GM19035 (cell line): ENCODE data around the gene ADGRV1.
"Not testable (repeated sequence)": the region's sequence is repeated elsewhere in the genome, so short reads cannot be mapped to it uniquely, and the experiment has no call there.

ENCODE experiments used
- ATAC-seq: cut with Tn5 transposase; IDR thresholded peaks from one replicate; pipeline ENCODE4 v1.9.1; 2021; ENCODE audit not compliant: unreplicated experiment

Gene ADGRV1

DNA sequence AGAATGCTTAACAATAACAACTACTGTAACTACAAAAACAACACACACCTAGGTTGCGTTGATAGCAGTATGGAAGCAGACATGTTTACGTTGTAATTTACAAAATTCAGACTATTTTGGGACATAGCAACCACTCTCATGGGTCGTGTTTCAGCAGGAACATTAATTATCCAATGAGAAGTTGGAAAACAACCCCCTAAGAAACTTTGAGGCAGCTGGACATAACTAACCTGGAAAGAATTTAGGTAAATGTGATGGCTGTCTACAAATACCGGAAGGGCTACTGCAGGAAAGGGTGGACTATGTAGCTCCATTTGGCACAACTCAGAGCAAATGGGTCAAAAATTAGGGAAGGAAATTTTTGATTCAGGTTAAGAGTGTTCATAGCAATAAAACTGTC lies 409.3 kb downstream of the ADGRV1 start:
- ATAC-seq: no peak

DNA sequence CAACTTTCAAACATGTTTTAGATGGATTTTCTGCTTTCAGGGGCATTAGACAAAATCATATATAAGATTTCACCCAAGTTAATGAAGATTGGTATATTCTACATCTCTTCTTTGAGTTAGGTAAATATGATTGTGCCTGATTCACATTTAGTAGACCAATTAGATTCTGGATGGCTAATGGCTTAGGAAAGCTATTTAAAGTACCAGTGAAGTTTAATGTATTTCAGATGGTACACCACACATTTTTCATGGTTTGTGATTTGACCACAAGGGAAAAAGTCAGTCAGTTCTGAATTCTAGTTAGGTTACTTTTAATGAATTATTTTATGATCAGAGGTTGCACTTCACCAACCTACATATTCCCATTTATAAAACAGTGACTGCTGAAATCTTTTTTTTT lies 409.7 kb downstream of the ADGRV1 start:
- no peak for ATAC-seq

DNA sequence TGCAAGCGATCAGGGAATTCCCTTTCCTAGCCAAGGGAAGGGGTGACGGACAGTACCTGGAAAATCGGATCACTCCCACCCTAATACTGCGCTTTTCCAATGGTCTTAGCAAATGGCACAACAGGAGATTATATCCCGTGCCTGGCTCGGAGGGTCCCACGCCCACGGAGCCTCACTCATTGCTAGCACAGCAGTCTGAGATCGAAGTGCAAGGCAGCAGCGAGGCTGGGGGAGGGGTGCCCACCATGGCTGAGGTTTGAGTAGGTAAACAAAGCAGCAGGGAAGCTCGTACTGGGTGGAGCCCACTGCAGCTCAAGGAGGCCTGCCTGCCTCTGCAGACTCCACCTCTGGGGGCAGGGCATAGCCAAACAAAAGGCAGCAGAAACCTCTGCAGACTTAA lies 411.3 kb downstream of the ADGRV1 start:
- not testable (repeated sequence) for ATAC-seq

DNA sequence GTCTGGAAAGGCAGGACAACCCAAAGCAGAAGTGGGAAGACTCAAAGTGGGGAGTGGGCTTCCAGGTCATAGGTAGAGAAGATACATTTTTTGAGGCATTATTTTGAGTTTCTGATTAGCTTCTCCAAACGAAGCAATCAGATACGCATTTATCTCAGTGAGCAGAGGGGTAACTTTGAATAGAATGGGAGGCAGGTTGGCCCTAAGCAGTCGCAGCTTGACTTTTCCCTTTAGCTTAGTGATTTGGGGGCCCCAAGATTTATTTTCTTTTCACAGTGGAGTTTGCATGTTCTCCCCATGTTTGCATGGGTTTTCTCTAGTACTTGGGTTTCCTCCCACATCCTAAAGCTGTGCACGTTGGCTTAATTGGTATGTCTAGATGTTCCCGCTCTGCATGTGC lies 422.6 kb downstream of the ADGRV1 start:
- no peak for ATAC-seq

DNA sequence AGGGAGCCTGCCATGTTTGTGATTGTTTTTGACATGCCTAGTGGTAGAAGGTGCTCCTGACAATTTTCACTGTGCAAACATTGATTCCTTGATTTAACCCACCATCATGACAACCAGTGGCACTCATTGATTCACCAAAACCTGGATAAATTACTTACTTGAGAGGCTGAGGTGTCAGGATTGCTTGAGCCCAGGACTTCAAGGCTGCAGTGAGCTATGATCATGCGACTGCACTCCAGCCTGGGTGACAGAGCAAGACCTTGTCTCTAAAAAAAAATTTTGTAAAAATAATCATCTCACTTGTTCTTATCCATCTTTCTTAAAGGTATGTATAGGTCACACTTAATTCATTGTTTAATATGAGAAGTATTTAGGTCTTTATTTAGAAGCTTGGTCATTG lies 423.2 kb downstream of the ADGRV1 start:
- ATAC-seq: no peak

DNA sequence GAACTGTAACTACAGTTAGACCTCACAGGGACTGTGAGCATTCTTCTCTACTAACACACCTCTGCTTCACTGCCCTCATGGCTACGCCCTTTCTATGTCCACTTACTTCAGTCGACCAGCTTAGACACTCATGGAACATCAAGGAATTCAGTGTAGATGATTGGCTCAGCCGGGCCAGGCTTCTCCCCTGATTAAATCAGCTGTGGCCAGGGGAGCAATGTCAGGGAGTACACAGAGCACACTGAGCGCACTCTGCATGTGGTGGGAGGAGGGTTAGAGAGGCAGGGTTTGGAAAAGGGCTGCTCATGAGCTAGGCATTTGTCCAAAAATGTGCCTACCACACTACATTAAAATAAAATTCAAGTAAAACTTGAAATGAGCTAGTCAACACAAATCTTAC lies 424.0 kb downstream of the ADGRV1 start:
- ATAC-seq: no peak

DNA sequence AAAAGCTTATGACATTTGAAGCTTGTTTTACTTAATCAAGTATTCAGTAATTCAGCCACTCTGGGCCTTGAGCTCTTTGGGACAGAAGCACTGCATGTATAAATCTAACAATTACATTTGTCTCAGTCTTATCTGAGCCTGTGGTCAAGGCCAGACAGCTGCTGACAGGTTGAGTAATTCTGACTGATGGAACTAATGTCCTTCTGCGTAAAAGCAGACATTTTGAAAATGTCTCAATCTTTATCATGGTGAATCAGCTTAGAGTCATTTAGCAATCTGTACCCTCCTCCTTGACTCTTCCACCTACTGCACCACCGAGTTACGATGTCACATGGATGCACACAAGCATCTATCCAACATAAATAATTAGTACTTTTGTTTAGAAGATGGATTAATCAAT lies 424.6 kb downstream of the ADGRV1 start:
- ATAC-seq: no peak

DNA sequence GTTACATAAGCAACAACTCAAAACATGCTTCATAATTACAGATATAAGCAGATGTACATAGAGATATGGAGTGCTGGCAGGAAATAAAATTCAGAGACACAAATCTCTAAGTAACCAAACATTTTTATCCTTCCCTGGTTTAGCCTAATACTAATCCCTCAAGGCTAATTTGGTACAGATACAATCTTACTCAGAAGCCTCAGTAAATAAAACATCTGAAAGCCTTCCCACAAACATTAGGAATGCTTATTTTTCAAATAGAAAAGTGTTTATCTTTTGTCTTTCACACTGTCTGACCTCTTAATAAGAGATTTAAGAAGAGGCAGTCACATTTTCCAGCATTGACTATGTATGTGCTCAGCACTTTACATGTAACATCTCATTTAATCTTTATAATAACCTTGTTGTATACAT lies 425.1 kb downstream of the ADGRV1 start:
- ATAC-seq: no peak

DNA sequence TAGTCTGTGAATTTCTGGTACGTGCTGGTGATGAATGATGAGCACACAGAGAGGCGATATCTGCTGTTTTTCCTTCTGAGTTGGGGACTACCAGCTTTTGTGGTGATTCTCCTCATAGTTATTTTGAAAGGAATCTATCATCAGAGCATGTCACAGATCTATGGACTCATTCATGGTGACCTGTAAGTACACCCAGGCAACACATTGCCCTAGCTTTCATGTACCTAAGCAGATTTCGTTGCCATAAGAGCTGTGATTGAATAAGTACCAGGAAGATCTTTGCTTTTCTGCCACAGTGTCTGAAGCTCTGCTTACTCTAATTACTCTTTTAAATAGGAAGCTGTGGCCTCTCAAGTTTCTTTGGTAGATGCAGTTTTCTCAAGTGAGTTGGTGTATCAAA lies 426.7 kb downstream of the ADGRV1 start:
- ATAC-seq: no peak

DNA sequence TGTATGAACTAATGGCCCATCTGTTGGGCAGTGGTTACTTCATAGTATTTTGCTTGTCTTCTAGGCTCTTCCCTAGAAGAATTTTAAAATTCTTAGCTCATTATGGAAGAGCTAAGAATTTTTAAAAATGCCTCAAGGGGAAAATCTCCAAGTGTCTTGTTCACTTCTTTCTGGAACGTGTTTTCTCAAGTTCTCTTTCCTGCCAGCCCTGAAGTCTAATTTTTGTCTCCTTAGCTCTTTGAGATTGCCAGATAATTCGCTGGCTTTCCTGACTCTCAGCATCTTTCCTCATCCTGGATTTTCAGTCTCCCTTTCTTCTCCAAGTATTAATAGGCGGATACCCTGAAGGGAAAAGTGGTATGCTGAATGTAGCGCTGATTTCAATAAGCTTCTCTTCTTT lies 429.1 kb downstream of the ADGRV1 start:
- ATAC-seq: no peak

DNA sequence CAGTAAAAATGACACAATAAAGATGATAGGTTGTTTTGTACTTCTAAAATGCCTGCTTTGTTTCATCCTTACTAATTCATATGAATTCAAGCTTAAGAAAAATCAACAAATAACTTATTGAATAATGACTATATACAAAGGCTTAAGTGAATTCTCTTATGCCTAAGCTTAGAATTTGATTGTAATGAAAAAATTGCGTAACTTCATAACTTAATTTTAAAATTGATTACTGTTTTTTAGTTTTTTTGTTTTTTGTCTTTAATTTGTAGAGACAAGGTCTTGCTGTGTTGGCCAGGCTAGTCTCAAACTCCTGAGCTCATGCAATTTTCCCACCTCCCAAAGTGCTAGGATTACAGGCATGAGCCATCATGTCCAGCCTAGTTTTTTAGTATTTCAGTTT lies 432.6 kb downstream of the ADGRV1 start:
- no peak for ATAC-seq

DNA sequence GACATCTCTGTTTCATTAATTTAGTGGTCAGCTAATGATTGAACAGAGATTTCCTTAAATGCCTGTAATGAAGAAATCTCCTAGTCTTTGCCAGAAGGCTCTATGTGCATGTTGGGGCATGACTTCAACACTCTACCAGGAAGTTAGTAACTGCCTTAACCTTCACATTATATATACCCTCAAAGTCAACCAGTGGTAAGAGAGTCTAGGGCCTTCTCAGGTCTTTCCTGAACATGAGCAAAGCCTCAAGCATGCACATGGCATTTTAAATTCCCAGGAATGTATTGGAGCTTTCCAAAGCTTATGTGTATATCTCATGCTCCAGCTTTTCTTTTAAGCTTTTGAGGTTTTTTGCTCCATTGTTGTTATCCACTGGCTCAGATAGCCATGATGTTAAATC lies 436.2 kb downstream of the ADGRV1 start:
- no peak for ATAC-seq

DNA sequence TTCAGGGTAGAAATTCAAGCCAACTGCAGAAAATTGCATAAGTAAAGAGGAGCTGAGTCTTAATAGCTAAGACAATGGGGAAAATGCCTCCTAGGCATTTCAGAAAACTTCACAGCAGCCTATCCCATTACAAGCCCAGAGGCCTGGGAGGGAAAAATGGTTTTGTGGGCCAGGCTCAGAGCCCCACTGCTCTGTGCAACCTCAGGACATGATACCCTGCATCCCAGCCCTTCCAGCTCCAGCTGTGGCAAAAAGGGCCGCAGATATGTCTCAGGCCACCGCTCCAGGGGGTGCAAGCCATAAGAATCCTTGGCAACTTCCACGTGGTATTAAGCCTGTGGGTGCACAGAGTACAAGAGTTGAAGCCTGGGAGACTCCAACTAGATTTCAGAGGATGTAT lies 437.5 kb downstream of the ADGRV1 start:
- no peak for ATAC-seq

DNA sequence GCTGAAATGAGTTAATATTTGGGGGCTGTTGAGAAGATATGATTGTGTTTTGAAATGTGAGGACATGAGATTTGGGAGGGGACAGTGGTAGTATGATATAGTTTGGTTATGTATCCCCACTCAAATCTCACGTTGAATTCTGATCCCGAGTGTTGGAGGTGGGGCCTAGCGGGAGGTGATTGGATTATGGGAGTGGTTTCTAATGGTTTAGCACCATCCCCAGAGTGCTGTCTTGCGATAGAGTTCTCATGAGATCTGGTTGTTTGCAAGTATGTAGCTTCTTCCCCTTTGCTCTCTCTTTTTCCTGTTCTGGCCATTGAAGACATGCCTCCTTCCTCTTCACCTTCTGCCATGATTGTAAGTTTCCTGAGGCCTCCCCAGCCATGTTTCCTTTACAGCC lies 438.5 kb downstream of the ADGRV1 start:
- ATAC-seq: no peak

DNA sequence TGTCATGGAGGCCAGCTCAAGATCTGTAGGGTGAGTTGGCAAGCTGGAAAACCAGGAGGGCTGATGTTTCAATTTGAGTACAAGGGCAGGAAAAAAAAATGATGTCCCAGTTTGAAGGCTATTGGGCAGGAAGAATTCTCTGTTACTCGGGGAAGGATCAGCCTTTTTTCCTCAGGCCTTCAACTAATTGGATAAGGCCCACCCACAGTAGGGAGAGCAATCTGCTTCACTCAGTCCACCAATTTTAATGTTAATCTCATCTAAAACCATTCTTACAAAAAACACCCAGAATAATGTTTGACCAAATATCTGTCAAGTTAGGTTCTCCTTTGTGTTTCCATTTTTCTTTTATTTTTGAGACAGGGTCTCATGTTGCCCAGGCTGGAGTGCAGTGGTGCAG lies 442.1 kb downstream of the ADGRV1 start:
- ATAC-seq: no peak

DNA sequence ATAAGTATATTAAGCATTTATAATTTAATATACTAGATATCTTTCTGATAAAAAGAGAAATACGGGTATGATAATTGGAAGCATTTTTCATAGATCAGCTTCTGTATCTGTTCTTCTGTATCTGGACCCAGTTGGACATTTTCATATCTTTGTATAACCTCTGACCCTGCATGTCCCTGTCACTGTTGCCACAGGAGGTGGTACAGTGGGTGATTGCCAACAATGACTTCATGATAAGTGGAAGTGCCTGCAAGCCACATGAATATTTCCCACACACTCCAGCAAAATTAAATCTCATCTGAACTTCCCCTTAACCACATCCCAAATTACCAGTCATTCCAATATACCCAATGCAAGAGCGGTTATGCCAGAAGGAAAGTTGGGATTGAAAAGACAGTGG lies 448.1 kb downstream of the ADGRV1 start:
- no peak for ATAC-seq

DNA sequence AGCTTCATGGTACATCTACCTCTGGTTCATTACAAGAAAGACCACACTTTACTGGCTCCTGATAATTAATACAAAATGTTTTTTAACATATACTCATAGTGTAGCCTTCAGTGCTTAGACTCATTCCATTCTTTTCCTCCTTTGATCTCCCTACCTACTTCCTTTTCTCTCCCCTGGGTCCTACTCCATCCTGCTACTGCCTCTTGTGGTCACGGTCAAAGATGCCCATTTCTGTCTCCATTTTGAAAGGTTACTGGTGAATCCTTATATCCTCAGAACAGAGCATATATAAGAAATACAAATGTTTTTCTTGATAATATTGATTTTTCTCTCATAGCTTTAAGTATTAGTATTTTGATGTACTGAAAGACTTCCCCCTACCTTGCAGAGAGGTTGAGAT lies 448.7 kb downstream of the ADGRV1 start:
- no peak for ATAC-seq

DNA sequence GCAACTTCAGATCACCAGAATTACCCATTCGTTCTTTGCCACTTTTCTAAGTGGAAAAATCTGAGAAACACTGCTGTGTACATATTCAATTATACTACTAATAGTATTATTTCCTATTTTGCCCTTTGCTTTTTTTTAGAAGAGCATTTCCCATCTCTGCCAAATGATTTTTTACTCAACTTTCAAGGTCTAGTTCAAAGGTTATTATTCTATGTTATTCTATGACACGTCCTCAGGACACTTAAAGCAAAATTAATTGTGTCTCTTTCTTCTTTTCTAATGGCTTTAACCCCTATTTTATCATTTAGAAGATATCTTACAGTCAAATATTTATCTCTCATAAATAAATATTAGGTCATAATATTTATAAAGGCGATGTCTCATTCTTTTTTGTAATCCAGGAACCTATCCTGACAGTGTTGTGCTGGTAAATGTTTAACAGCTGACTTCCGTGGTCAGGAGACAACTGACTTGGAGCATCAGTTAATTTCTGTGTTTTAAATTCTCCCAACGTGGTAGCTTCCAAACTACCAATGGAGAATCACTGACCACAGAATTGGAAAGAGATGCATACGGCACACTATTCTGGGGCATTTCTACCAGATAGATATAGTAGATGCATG lies 449.3 kb downstream of the ADGRV1 start:
- ATAC-seq: no peak

DNA sequence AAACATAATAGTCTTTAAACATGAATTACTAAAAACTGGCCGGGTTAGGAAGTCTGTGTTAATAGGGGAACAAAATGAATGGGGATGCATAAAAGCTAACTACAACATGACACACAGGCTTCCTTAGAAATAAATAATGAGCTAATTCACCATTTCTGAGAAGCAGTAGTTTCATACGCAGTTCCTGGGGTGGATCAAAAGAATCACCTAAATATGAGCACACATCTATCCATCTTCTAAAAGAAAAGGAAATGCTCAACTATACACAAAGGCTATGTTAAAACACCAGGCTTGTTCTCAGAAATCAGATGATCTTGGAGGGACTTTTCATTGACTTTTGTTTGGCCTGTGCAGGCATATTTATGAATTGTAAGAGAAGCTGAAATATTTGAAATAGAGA lies 451.5 kb downstream of the ADGRV1 start:
- no peak for ATAC-seq

DNA sequence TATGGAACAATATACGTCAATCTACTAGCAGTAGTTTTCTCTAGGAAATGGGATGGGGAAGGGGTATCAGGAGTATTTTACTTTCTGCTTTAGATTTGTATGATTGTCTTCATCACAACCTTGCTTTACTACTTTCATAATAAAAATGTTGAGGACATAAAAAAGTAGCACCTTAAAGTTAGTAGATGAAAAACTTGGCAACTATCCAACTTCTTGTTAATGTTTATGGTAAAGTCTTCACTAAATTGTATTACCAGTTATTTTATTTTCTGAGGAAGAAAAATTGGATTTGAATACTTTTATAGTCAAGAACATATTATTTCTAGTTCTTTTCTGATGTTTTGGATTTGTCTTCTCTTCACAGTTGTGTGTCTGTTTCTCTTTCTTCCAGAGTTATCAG lies 452.4 kb downstream of the ADGRV1 start:
- no peak for ATAC-seq

DNA sequence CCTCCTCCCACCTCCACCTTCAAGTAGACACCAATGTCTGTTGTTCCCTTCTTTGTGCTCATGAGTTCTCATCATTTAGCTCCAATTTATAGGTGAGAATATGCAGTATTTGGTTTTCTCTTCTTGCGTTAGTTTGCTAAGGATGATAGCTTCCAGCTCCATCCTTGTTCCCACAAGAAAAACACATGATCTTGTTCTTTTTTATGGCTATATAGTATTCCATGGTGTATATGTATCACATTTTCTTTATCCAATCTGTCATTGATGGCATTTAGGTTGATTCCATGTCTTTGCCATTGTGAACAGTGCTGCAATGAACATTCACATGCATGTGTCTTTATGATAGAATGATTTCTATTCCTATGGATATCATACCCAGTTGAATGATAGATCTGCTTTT lies 454.3 kb downstream of the ADGRV1 start:
- ATAC-seq: not testable (repeated sequence)

DNA sequence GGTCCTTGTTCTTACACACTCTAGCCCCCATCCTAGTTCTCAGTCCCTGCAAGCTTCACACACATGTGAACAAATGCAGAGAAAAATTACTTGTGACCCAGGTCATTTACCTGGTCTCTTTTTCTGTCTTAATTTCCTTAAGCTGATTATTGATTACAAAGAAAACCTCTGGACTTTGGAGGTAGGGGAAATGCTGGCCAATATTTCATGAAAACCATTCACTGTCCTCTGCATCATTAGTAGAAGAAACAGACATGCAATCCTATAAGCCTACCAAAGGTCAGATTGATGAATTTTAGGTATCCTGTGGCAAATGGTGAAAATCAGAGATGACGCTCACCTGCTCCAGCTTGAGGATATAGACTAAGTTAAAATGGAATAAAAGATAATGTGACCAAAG lies 457.7 kb downstream of the ADGRV1 start:
- no peak for ATAC-seq

DNA sequence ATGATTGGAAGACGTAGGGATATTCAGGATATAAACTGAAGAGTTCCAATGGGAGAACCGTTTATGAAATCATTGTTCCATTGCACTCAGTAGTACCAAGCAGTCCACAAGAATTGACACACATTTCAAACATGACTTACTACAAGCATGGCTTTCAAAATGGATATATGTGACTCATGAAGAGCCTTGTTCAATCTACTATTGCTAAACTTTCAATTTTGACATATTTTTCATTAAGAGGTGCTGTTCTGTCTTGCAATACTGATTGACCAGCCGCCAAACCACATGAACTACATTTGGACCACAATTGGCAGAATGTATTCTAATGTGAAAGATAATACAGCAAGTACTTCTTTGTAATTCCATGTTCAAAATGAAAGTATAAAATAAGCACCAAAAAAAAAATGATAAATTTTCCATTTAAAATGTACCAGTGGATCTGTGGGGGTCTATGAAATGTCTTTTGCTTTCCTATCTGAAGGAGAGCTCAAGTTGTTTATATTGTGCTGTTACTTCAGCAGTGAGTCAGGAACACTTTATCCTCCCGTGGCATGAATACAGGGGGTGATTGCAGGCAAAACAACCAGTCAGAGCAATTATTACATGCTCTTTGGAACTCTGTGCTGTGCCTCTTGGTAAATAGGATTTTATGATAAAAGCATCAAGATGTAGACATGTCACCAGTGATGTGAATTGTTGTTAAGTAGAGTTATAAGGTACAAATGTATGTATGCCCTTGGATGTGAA lies 458.5 kb downstream of the ADGRV1 start:
- ATAC-seq: no peak
